SK-N-MC (cell line): ENCODE results near the gene PITRM1.
A peak's percentile ranks its signal among the peaks of the same experiment; 100 is the strongest.
"Not testable (repeated sequence)": the region's sequence is repeated elsewhere in the genome, so short reads cannot be mapped to it uniquely, and the experiment has no call there.

Experiments
- DNase-seq: peaks from one replicate; pipeline ENCODE4 v3.0.0-alpha.2; 2011; ENCODE audit warnings: low read depth, low spot score
- H3K27ac ChIP-seq: fragments of 200-600 bp; sonication (generic); 2 replicates; pipeline ENCODE4 v1.5.1; 2016; ENCODE audit warnings: mixed run types
- H3K36me3 ChIP-seq: fragments of 200-600 bp; sonication (generic); 2 replicates; pipeline ENCODE4 v1.6.1; 2017; ENCODE audit warnings: antibody characterized with exemption, low read length, mixed read lengths; ENCODE audit not compliant: insufficient read depth
- H3K4me3 ChIP-seq: fragments of 200-600 bp; sonication (generic); 2 replicates; pipeline ENCODE4 v1.5.1; 2016
- H3K9ac ChIP-seq: fragments of 200-600 bp; sonication (generic); 2 replicates; pipeline ENCODE4 v1.8.0; 2017; ENCODE audit warnings: mixed run types, mixed read lengths; ENCODE audit not compliant: insufficient read length
- H3K9me3 ChIP-seq: fragments of 200-600 bp; sonication (generic); 2 replicates; pipeline ENCODE4 v1.6.1; 2017; ENCODE audit warnings: low read depth, mild to moderate bottlenecking, antibody characterized with exemption, low read length, moderate library complexity, mixed read lengths
- EZH2 ChIP-seq: fragments of 200-600 bp; sonication (generic); IDR thresholded peaks from one replicate; pipeline ENCODE4 v1.6.1; 2017; ENCODE audit warnings: antibody characterized with exemption
- FOXP2 ChIP-seq: optimal IDR thresholded peaks from 2 replicates; pipeline ENCODE3; 2011; ENCODE audit warnings: mild to moderate bottlenecking, moderate library complexity; ENCODE audit not compliant: insufficient read depth; ENCODE audit errors: extremely low read length, control extremely low read depth
- POLR2AphosphoS5 ChIP-seq: IDR thresholded peaks from 2 replicates; pipeline ENCODE4 v1.6.1; 2012; ENCODE audit warnings: mild to moderate bottlenecking, low read depth, low read length, borderline replicate concordance

The PITRM1 gene

DNA sequence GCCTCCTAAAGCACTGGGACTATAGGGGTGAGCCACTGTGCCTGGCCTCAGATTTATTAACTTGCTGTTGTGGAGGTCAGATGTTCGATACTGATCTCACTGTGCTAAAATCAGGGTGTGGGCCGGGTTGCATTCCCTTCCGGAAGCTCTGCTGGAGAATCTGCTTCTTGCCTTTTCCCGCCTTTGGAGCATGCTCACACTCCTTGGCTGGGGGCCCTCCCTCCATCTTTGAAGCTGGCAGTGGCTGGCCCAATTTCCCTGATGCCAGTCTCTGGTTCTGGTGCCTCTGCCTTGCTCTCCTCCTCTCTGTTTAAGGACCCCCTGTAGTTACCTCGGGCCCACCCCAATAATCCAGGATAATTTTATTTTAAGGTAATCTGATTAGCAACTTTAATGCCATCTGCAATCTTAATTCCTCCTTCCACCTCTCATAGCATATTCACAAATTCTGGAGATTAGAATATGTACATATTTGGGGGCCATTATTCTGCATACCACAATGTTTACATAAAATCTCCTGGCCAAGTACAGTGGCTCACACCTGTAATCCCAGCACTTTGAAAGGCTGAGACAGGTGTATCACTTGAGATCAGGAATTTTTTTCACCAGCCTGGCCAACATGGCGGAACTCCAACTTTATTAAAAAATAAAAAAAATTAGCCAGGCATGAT lies 7.9 kb upstream of the PITRM1 start:
- TF ChIP-seq EZH2 (no peak), FOXP2 (no peak), POLR2AphosphoS5 (no peak)
- H3K36me3 ChIP-seq: no peaks in the 10 kb centered on the region
- DNase-seq: no peak
- H3K9me3 ChIP-seq: no peaks in the 10 kb centered on the region
- H3K9ac ChIP-seq: no peak overlapping the region
- no peak overlapping the region for H3K27ac ChIP-seq
- no peak overlapping the region for H3K4me3 ChIP-seq

DNA sequence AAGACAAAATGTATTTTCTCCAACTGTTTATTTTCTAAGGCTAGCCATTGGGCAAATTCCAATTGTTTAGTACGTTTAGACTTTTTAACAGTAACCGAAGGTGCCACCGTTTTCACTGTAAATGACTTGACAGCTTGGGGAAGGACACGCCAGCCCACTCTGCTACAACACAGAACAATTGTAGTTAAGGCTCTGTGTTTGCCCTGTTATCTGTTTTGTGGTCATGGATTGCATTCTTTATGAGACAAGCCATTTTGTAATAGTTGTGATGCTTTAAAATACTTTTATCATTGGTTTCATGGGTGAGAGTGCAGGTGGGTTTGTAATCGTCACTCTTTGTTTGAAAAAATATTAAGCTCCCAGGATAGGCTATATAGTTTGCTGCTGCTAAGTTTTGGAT lies 6.6 kb upstream of the PITRM1 start:
- H3K27ac ChIP-seq: no peak overlapping the region
- no peak for DNase-seq
- H3K36me3 ChIP-seq: no peaks in the 10 kb centered on the region
- H3K9ac ChIP-seq: no peak overlapping the region
- H3K9me3 ChIP-seq: no peaks in the 10 kb centered on the region
- H3K4me3 ChIP-seq: no peak overlapping the region
- TF ChIP-seq EZH2 (no peak), POLR2AphosphoS5 (no peak), FOXP2 (no peak)

DNA sequence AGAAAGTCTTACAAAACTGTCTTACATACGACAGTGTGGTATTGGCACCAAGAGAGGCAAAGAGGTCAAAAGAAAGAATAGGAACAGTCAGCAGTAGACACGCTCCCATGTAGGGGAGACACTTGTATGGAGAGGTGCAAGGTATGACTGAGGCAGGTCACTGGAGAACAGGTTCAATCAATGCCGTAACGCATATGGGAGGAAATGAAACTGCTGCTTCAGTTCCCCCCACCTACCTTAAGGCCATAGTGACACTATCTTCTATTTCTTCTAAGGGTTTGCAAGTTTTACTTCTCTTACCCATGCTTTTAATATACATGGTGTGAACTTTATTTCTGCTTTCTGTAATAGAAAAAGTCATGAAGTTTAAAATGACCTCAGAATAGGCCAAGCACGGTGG lies 5.5 kb upstream of the PITRM1 start:
- TF ChIP-seq FOXP2 (no peak), EZH2 (no peak), POLR2AphosphoS5 (no peak)
- H3K9me3 ChIP-seq: no peaks in the 10 kb centered on the region

DNA sequence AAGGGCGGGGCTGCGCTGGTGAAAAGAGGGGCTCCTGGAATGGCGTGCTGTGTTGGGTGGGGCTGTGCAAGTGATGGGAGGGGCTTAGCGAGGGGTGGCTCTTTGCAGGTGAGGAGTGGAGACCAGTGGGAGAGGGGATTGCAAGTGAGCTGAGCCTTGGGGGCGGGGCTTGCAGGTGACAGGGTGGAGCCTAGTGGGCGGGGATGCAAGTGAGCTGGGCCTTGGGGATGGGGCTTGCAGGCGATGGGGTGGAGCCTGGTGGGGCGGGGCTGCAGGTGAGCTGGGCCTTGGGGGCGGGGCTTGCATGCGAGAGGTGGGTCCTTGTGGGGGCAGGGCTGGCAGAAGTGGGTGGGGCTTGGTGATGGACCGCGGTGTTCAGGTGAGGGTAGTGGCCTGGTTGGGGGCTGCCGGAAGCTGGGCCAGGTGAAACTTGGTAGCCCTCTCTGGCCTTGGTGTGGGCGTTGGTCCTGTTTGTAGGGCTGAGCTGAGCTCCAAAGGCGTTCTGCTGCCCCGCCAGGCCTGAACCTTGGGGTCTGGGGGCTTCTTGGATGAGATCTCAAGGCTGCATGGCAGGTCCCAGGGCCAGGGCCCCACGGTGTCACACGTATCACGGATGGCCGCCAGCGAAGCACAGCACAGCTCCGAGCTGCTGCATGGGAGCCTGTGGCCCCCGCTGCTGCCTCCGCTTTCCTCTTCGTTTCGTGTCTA lies 743 bp upstream of the PITRM1 start:
- peak overlapping the region; percentile 58 for H3K4me3 ChIP-seq
- H3K36me3 ChIP-seq: peaks cover 9% of the 10 kb centered on the region; the same call in 1 of the 2 replicates
- no peak for DNase-seq
- TF ChIP-seq FOXP2 (no peak), EZH2 (no peak), POLR2AphosphoS5 (no peak)
- H3K9me3 ChIP-seq: no peaks in the 10 kb centered on the region
- H3K9ac ChIP-seq: no peak overlapping the region
- H3K27ac ChIP-seq: no peak overlapping the region

More for the DNA sequence above, 5.5 kb upstream of the PITRM1 start:
- Histone ChIP-seq H3K36me3 (no peaks in the 10 kb centered on the region), H3K27ac (no peak overlapping the region), H3K9ac (no peak overlapping the region), H3K4me3 (no peak overlapping the region)
- no peak for DNase-seq

DNA sequence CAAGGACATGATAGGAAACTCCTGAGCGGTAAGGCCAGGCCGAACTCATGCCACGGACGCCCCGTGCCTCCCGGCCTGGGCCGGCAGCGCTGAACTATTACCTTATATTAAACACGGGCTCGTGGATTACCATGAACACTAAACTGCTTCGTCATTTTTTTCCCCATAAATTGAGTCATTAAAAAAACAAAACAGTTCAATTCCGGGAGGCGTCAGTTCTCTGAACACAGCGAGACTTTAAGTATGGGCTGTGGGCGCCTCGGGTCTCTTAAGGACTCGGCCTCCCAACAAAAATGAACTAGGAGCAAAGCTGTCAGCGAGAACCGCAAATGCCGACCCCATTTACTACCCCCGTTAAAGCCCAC lies 519 bp downstream of the PITRM1 start:
- Histone ChIP-seq H3K9me3 (no peaks in the 10 kb centered on the region), H3K9ac (peak overlapping the region; percentile 78), H3K27ac (no peak overlapping the region), H3K4me3 (peak overlapping the region; percentile 81), H3K36me3 (peaks cover 9% of the 10 kb centered on the region; the same call in 1 of the 2 replicates)
- no peak for DNase-seq
- TF ChIP-seq FOXP2 (no peak), EZH2 (no peak), POLR2AphosphoS5 (no peak)

DNA sequence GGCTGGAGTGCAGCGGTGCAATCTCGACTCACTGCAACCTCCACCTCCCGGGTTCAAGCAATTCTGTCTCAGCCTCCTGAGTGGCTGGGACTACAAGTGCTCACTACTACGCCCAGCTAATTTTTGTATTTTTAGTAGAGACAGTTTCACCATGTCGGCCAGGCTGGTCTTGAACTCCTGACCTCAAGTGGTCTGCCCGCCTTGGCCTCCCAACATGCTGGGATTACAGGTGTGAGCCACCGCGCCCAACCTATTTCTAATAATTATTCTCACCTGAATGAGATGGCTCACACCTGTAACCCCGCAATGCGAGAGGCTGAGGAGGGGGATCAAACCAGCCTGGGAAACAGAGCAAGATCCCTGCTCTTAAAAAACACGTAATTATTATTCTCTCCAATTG lies 1.1 kb downstream of the PITRM1 start:
- Histone ChIP-seq H3K36me3 (peaks cover 10% of the 10 kb centered on the region; the same call in 1 of the 2 replicates), H3K9ac (peak overlapping the region; percentile 78), H3K4me3 (peak overlapping the region; percentile 81)
- not testable (repeated sequence) for H3K9me3 ChIP-seq, DNase-seq, H3K27ac ChIP-seq

DNA sequence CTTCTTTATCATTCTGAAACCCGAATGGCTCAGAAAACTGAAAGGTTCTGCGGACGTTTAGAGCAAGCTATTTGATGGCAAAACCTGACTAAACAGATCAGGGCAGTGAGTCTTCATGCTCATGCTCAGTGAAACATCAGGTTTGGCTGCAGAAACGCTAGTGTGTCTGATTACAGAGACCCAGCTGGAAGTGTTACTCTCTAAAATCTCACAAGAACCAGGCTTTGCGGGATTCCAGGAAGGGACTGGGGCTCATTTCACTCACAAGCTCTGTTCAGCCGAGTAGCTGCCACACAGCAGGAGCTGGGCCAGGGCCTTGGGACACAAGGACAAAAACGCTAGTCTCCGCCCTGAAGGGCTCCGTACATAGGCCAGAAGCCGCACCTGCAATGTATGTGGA lies 2.9 kb downstream of the PITRM1 start:
- no peaks in the 10 kb centered on the region for H3K9me3 ChIP-seq
- no peak overlapping the region for H3K4me3 ChIP-seq
- no peak overlapping the region for H3K27ac ChIP-seq
- TF ChIP-seq POLR2AphosphoS5: no peak
- TF ChIP-seq FOXP2: no peak
- TF ChIP-seq EZH2: no peak
- DNase-seq: no peak
- no peak overlapping the region for H3K9ac ChIP-seq
- peaks cover 27% of the 10 kb centered on the region; the same call in 1 of the 2 replicates for H3K36me3 ChIP-seq

DNA sequence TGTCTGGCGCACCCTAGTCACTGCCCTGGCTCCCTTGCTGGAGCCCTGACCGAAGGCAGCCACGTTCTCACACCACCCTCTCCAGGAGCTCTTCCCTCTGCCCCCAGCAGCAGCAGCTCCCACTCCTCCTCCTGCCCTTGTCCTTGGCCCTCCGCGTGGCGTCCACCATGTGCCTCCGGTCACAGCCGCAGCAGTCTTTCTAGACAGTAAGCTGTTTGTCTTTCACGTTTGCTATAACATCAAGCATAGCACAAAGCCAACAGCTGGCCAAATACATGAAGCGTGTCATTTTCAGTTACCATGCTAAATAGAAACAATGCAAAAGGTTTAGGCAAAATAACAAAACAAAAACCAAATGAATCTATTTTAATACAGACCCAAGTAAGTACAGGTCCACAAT lies 3.3 kb downstream of the PITRM1 start:
- Histone ChIP-seq H3K27ac (no peak overlapping the region), H3K9me3 (no peaks in the 10 kb centered on the region), H3K36me3 (peaks cover 28% of the 10 kb centered on the region; the same call in 1 of the 2 replicates), H3K4me3 (no peak overlapping the region), H3K9ac (no peak overlapping the region)
- DNase-seq: no peak
- TF ChIP-seq EZH2 (no peak), FOXP2 (no peak), POLR2AphosphoS5 (no peak)
